Testis (tissue), 2 donors: ENCODE measurements around the gene MRPL30.

ENCODE experiments used
- POLR2A ChIP-seq: fragments of 450-650 bp; IDR thresholded peaks from one replicate; pipeline ENCODE4 v1.6.1; 2017; ENCODE audit warnings: antibody characterized with exemption, mild to moderate bottlenecking, moderate library complexity
- TF ChIP-seq, protein P1 (sequence below), 3 experiments: fragments of 450-650 bp in 2 of 3; fragments of 200-600 bp in 1 of 3; sonication (generic) in 1 of 3; IDR thresholded peaks; one replicate each; pipeline ENCODE4 v1.5.1; 2016 to 2019; ENCODE audit warnings: antibody characterized with exemption in 3 of 3, mild to moderate bottlenecking in 2 of 3, moderate library complexity in 1 of 3

DNA sequence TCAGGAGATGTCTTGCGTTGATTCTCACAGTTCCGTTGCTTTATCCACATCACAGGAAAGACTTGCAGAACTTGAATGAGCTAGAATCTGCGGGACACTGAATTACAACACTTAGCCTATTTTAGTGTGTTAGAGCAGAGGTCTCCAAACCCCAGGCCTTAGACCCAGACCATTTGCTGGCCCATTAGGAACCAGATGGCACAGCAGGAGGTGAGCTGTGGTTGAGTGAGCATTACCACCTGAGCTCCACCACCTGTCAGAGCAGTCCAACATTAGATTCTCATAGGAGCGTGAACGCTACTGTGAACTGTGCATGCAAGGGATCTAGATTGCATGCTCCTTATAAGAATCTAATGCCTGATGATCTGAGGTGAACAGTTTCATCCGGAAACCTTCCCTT is 3.8 kb downstream of the MRPL30 start:
- TF ChIP-seq, protein P1, sequence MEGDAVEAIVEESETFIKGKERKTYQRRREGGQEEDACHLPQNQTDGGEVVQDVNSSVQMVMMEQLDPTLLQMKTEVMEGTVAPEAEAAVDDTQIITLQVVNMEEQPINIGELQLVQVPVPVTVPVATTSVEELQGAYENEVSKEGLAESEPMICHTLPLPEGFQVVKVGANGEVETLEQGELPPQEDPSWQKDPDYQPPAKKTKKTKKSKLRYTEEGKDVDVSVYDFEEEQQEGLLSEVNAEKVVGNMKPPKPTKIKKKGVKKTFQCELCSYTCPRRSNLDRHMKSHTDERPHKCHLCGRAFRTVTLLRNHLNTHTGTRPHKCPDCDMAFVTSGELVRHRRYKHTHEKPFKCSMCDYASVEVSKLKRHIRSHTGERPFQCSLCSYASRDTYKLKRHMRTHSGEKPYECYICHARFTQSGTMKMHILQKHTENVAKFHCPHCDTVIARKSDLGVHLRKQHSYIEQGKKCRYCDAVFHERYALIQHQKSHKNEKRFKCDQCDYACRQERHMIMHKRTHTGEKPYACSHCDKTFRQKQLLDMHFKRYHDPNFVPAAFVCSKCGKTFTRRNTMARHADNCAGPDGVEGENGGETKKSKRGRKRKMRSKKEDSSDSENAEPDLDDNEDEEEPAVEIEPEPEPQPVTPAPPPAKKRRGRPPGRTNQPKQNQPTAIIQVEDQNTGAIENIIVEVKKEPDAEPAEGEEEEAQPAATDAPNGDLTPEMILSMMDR (IDR thresholded peaks at IDR 0.05): no peak
- TF ChIP-seq POLR2A: no peak
